ENCODE results near the gene ACTN4.

Gene ACTN4

DNA sequence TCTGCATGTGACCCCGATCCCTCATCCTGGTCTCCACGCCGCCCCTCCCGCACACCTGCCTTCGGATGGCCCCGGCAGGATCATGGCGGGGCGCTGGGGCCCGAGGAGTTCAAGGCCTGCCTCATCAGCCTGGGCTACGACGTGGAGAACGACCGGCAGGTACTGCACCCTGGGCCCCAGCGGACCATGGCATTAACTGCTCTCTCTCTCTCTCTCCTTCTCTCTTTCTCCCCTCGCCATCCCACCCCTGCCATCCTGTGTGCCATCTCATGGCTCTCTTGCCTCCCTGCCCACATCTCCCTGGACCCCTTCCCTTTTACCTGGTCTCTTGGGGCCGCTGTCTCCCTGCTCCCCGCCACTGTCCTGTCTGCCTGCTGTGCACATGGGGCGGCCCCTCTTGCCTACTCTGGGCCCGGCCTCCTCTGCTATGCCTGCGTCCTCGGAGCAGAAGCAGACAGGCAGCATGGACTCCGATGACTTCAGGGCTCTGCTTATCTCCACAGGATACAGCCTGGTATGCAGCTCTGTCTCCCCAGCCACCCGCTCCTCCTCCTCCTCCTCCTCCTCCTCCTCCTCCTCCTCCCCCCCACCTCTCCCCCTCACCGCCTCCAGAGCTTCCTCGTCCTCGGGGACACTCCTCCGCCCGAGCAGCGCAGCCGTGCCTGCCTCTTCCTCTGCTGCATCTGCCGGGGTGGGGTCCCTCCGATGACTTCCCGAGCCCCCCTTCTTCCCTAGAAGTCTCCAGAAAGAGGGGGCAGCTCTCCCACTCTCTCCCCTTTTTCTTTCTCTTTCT lies 80.6 kb downstream of the ACTN4 start:
- no peak for DNase-seq

DNA sequence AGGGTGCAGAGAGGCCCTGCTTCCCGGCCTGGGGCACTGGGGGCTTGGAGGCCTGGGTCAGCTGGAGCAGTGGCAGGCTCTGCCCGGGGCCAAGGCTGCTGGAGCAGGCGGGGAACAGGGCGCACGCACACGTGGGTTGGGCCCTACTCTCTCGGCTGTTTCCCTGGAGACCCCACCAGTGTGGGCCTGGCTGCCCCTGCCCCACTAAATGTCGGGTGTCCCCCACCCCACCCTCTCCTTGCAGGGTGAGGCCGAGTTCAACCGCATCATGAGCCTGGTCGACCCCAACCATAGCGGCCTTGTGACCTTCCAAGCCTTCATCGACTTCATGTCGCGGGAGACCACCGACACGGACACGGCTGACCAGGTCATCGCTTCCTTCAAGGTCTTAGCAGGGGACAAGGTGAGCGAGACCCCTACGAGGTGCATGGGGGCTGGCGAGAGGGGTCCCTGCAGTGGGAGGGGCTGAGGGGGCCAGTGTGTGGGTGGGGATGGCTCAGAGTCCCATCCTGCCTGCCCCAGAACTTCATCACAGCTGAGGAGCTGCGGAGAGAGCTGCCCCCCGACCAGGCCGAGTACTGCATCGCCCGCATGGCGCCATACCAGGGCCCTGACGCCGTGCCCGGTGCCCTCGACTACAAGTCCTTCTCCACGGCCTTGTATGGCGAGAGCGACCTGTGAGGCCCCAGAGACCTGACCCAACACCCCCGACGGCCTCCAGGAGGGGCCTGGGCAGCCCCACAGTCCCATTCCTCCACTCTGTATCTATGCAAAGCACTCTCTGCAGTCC lies 81.5 kb downstream of the ACTN4 start:
- no peak for DNase-seq

GRCh38 chr19:38729653-38730469 lies 82.4 kb downstream of the ACTN4 start:
- DNase-seq: peak; percentile 76

- DNase-seq: no peak
These were observed 83.0 kb downstream of the ACTN4 start for GRCh38 chr19:38730470-38730730.

DNA sequence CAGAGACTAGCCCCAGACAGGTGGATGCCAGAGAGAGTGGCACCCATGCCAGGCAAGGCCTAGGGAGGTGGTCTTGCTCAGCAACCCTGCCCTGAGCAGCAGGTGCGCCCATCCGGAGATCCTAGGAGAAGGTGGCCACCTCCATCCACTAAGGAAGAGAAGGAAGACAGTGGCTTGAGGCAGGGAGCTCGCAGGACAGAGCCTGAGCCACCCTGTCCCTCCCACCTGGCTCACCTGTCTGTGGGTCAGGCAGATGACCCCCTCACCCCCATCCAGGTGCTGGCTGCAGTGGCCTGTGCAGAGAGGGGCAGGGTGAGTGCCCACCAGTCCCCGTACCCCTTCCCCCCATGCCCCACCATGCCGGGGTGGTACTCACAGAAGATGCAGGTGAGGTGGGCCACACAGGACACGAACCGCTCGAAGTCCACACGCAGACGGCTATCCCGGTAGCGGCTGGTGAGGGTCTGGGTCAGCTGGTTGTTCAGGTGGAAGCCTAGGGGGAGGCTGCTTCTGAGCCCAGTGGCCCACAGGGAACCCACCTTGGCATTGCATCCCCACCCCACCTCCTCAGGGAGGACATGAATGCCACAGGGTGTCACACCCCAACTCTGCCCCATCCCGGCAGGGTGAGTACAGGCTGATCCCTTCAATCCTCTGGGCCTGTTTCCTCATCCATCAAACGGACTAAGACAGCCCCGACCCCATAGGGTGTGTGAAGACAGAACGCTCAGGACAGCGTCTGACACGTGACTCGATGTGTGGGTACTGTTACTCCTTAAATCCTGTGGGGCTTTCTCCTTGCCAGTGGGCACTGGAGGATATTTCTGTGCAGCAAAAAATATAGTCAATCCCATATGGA lies 83.5 kb downstream of the ACTN4 start:
- no peak for DNase-seq

GRCh38 chr19:38731654-38732301 lies 84.3 kb downstream of the ACTN4 start:
- no peak for DNase-seq

- no peak for DNase-seq
These were observed 85.7 kb downstream of the ACTN4 start for GRCh38 chr19:38733241-38733492.

GRCh38 chr19:38733493-38734175 lies 86.2 kb downstream of the ACTN4 start:
- DNase-seq: no peak

- DNase-seq: no peak
These were observed 86.7 kb downstream of the ACTN4 start for GRCh38 chr19:38734176-38734425.

- DNase-seq: no peak
These were observed 87.2 kb downstream of the ACTN4 start for GRCh38 chr19:38734426-38735256.

GRCh38 chr19:38735257-38735686 lies 87.8 kb downstream of the ACTN4 start:
- peak; percentile 27 for DNase-seq

GRCh38 chr19:38736036-38736412 lies 88.6 kb downstream of the ACTN4 start:
- DNase-seq: peak; percentile 58

DNA sequence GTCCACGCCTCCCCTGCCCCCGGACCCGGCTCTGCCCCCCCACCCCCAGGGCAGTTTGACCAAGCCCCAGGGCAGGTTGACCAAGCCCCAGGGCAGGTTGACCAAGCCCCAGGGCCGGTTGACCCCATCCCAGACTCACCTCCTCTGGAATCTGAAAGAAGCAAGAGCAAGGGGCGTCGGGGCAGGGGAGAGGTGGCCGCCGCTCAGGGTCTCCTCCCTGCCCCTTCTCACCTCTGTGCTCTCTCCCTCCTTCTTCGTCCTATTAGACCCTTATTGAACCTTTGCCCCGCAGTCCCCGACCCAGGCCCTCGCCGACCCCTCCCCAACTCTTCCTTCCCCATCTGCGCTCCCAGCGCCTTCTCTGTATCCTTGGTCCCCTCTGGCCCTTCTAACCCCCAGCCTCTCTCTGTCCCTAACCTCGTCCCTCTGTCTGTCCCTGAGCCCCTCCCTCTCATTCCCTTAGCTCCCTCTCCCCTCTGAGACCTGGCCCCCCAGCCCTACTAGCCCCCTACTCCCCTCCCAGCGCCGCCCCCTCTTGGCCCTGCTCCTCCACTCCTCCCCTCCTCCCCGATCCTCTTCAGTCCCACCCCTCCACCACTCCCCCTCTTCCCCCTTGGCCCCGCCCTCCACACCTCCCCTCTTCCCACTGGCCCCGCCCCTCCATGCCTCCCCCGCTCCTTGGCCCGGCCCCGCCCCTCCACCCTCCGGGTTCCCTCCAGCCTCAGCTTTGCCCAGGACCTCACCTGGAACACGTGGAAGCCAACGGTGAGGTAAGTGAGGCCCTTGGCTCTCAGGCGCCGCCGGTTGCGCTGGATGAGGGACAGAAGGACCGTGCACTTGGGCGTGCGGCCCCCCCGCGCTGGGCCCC lies 89.2 kb downstream of the ACTN4 start:
- peak; percentile 69 for DNase-seq

DNA sequence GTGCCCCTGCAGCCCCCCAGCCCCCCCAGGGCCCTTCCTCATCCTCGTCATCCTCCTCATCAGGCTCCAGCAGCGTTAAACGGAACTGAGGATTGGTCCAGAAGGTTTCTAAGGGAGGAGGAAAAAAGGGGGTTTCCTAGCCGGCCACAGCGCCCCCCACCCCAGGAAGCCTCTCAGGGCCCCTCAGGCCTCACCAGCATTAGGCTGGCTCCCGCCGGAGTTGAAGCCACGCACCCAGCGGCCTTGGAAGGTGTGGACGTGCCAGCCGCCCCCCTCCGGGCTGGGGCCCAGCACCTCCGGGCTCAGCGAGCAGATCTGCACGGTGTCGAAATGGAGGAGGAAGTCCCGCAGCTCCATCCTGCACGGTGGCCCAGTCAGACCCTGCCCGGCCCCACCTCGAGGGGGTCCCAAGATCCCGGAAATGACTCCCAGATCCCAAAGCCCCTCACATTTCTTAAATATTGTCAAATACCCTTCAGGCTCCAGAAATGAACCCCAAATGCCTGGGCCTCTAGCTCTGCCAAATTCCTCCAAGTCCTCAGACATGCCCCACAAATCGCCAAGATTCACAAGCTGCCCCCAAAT lies 89.9 kb downstream of the ACTN4 start:
- DNase-seq: no peak

DNA sequence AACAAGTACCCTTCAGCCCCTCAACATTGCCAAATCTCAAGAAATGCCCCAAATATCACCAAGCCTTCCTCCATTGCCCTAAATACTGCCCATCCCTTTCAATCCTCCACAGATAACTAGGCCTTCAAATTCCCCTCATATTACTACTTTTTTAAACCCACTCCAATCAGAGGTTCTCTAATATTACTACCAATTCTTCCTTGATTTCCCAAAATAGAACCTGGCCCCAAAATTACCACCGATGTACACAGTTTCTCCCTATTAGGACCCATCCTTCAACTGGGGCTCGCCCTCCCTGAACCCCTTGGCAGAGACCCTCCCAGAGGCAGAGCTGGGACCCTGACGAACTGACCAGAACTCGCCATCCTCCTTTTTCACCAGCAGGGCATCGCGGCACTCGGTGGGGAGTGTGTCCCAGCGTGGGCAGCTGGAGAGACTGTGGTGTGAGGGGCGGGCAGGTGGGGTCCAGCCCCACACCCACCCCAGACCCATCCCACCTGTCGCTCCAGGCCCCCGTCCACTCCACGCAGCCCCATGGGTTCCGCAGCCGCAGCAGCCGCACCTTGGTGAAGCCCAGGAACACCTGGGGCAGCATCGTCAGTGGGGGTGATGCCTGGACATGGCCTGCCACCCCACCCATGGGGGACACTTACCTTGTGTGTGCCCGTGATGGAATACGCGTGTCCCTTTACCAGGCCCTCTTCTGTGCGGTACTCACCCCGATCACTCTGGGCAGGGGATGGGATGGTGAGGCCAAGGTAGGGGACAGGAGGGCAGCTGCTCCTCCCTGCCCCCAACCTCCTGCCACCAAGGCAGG lies 90.7 kb downstream of the ACTN4 start:
- no peak for DNase-seq

GRCh38 chr19:38739440-38740256 lies 92.2 kb downstream of the ACTN4 start:
- DNase-seq: no peak

DNA sequence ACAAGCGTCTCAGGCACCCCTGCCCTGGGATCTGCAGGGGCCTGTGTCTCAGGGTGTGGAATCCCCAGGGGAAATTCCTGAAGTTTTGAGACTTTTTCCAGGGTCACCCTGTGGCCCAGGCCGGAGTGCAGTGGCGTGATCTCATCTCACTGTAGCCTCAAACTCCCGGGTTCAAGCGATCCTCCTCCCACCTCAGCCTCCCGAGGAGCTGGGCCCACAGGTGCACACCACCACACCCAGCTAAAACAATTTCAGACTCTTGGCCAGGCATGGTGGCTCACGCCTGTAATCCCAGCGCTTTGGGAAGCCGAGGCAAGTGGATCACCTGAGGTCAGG lies 92.8 kb downstream of the ACTN4 start:
- DNase-seq: no peak

GRCh38 chr19:38740932-38741331 lies 93.5 kb downstream of the ACTN4 start:
- no peak for DNase-seq
